ENCODE data around the gene PSMD14. TPM values are rescaled to one million over a fixed set of nuclear protein-coding genes. Genes with fewer than 3 reads are reported as not detected.

The PSMD14 gene
- total and polyA plus RNA-seq, 2 of the 13 experiments (the other 11 are each of a cell fraction or from before 2014, with no cell fraction given): 60.6 to 149 TPM

DNA sequence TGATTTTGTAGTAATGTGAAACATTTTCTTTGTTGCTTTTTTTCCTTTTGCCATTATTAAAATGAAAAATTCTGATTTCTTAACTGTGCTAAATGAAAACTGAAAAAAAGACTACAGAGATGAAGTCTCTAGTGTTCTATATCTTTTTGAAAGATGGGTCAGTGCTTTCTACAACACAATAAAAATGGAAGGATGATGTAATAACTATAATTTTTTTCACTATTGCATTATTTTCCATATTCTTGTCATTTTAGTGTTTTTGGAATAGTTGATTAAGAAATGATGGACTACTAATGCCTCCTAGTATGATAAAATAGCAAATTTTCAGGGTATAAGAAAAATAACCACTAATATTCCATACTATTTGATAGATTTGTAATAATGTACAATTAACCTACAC lies 7.2 kb downstream of the PSMD14 start:
- Histone ChIP-seq H4K20me1 (ENCODE audit: insufficient read depth, low read length) (peaks cover 5% of the 10 kb centered on the region; the same call in 1 of the 2 replicates), H3K36me3 (replicated peaks in 1 of 2; ENCODE audit: control insufficient read depth in 1 of 2, insufficient read depth in 2 of 2, low read length in 2 of 2) (peaks cover 0 to 20% of the 10 kb centered on the region in 2 experiments; a peak in 4 of 5 replicates), H3K27me3 (ENCODE audit: control insufficient read depth in 1 of 2, insufficient read depth in 2 of 2, low read length in 2 of 2) (no peaks in the 10 kb centered on the region), H3K4me1 (ENCODE audit: insufficient read depth, low read length) (peaks cover 21% of the 10 kb centered on the region), H3K9me3 (ENCODE audit: low read length) (no peaks in the 10 kb centered on the region), H3K4me3 (replicated peaks in 1 of 3; ENCODE audit: insufficient read depth in 1 of 3, low read depth in 2 of 3, low read length in 3 of 3) (no peak overlapping the region), H3K4me2 (ENCODE audit: low read depth, low read length) (no peak overlapping the region), H3K9ac (ENCODE audit: insufficient read depth, low read depth, low read length) (no peak overlapping the region), H3K79me2 (ENCODE audit: insufficient read depth, low read length) (peaks cover 87% of the 10 kb centered on the region), H3K27ac (ENCODE audit: extremely low read length, insufficient read depth, low read length) (no peak overlapping the region), H2AFZ (ENCODE audit: low read length) (no peak overlapping the region)
- no peak for FAIRE-seq
- DNase-seq (ENCODE audit: low spot score): no peak
- ChIA-PET POLR2A (no interaction called here), CTCF (ENCODE audit: low intra/inter-chr PET ratio, low total read pairs) (no interaction called here)
- no peak for ATAC-seq
- no TSS peak for BruUV-seq (replicated peaks)
- TF ChIP-seq ZNF432 (CRISPR knock-in tag; IDR thresholded peaks at IDR 0.05; ENCODE audit: borderline replicate concordance) (no peak), ATF7 (IDR thresholded peaks at IDR 0.05) (0 out of 2 replicates have a peak, but pooled peaks have one; percentile 48), ATF7 (CRISPR knock-in tag; IDR thresholded peaks at IDR 0.05) (no peak)
- intact Hi-C loops (cut with micrococcal nuclease; ENCODE audit: unreplicated experiment) (no loop called here), in situ Hi-C loops (cut with HindIII; ENCODE audit: extremely low pct_ligation_motif_present, low pct_unique_long_range_greater_than_20kb) (no loop called here)

DNA sequence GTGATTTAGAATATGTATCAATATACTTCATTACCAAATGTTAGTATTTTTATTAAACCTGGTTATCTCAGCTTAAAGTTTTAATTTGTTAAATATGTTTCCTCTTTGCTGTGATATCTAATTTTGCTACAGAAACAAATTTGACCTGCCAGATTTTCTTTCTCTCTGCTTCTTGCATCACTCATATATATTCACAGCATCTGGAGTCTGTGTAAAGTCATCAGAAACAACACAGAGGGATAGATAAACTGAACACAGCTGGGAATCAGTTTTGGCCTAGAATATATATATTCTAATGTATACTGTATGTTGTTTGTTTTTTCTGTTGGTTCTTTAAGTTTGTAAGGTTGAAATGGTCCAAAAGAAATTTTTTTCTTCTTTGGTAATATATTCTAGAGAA lies 8.5 kb downstream of the PSMD14 start:
- Histone ChIP-seq H3K4me3 (replicated peaks in 1 of 3; ENCODE audit: insufficient read depth in 1 of 3, low read depth in 2 of 3, low read length in 3 of 3) (no peak overlapping the region), H3K27me3 (ENCODE audit: control insufficient read depth in 1 of 2, insufficient read depth in 2 of 2, low read length in 2 of 2) (no peaks in the 10 kb centered on the region), H3K36me3 (replicated peaks in 1 of 2; ENCODE audit: control insufficient read depth in 1 of 2, insufficient read depth in 2 of 2, low read length in 2 of 2) (peaks cover 2 to 30% of the 10 kb centered on the region in 2 experiments; a peak in 4 of 5 replicates), H2AFZ (ENCODE audit: low read length) (no peak overlapping the region), H3K9ac (ENCODE audit: insufficient read depth, low read depth, low read length) (no peak overlapping the region), H3K79me2 (ENCODE audit: insufficient read depth, low read length) (peaks cover 80% of the 10 kb centered on the region), H3K4me2 (ENCODE audit: low read depth, low read length) (no peak overlapping the region), H3K4me1 (ENCODE audit: insufficient read depth, low read length) (0 out of 2 replicates have a peak, but pooled peaks cover 13% of the 10 kb centered on the region), H3K27ac (ENCODE audit: extremely low read length, insufficient read depth, low read length) (no peak overlapping the region), H4K20me1 (ENCODE audit: insufficient read depth, low read length) (peaks cover 5% of the 10 kb centered on the region; the same call in 1 of the 2 replicates), H3K9me3 (ENCODE audit: low read length) (no peaks in the 10 kb centered on the region)
- intact Hi-C loops (cut with micrococcal nuclease; ENCODE audit: unreplicated experiment) (no loop called here), in situ Hi-C loops (cut with HindIII; ENCODE audit: extremely low pct_ligation_motif_present, low pct_unique_long_range_greater_than_20kb) (no loop called here)
- POLR2A ChIA-PET: no interaction called here
- TF ChIP-seq GTF3A (CRISPR knock-in tag; conservative IDR thresholded peaks at IDR 0.05): no peak
- TF ChIP-seq, protein P1, sequence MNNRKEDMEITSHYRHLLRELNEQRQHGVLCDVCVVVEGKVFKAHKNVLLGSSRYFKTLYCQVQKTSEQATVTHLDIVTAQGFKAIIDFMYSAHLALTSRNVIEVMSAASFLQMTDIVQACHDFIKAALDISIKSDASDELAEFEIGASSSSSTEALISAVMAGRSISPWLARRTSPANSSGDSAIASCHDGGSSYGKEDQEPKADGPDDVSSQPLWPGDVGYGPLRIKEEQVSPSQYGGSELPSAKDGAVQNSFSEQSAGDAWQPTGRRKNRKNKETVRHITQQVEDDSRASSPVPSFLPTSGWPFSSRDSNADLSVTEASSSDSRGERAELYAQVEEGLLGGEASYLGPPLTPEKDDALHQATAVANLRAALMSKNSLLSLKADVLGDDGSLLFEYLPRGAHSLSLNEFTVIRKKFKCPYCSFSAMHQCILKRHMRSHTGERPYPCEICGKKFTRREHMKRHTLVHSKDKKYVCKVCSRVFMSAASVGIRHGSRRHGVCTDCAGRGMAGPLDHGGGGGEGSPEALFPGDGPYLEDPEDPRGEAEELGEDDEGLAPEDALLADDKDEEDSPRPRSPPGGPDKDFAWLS (CRISPR knock-in tag; IDR thresholded peaks at IDR 0.05; ENCODE audit: borderline replicate concordance): no peak
- DNase-seq (ENCODE audit: low spot score) (no peak), ATAC-seq (no peak), FAIRE-seq (no peak)
- CTCF ChIA-PET (ENCODE audit: low intra/inter-chr PET ratio, low total read pairs): no interaction called here
- BruUV-seq (replicated peaks): no TSS peak

Measured in HepG2 (cell line).